ENCODE results near the gene FTCDNL1. TPM values are rescaled to one million over a fixed set of nuclear protein-coding genes. Genes with fewer than 3 reads are reported as not detected.

Gene FTCDNL1
- total RNA-seq, 6 experiments from 2014 or later: 2.7 to 8.7 (median 6.7) TPM

DNA sequence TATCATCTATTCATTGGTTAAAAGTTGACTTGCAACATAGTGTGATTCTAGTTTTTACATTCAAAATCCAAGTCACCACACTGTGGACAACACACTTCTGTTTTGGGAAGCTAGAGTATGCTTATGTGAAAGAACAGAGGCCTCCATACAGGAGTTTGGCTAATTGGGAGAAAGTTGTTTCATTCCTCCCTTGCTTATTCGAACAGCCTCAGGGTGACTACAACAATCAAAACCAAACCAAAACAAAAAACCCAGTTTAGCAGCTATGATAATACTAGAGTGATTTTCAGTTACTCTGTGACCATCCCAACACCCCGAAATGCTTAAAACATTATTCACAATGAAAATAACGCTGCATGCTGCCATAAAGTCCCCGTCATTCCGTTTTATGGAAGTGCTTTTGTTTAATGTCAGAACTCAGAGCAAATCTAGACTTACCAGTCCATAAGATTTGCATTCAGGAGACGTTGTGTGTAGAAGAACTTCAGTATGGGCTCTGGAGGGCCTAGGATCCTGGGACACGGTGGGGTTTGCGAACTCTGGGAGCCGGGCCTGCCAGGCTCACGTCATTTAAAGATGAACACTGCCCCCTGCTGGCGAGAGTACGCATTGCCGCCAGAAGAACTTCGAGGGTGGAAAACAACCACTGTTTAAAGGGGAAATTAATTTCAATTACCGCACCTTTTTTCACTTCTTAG is 111.4 kb downstream of the FTCDNL1 start:
- DNase-seq: peak; percentile 62 to 76 (median 75)
- Histone ChIP-seq H3K27me3 (no peaks in the 10 kb centered on the region), H3K36me3 (no peaks in the 10 kb centered on the region), H3K9me3 (no peaks in the 10 kb centered on the region), H3K4me1 (peaks cover 0 to 32% (median 7%) of the 10 kb centered on the region in 4 donors), H3K4me3 (no peak overlapping the region), H3K27ac (peak overlapping the region; percentile 11 to 88 (median 83))
- 30% methylated on average over 15 of the region's 15 CpGs for WGBS (ENCODE audit: insufficient coverage, low coverage, low lambda C conversion rate, missing lambda C conversion rate)
- TF ChIP-seq POLR2A (IDR thresholded peaks at IDR 0.05) (no peak), CTCF (IDR thresholded peaks at IDR 0.05) (peak; percentile 84 to 97 (median 91))
- intact Hi-C loops (cut with DNase I): loop anchor here in 1 of 2 donors (5.0 kb wide), 1 partner anchor 32 kb away; no protein-coding TSS in a partner anchor
- peak; percentile 72 to 82 (median 78) for ATAC-seq

DNA sequence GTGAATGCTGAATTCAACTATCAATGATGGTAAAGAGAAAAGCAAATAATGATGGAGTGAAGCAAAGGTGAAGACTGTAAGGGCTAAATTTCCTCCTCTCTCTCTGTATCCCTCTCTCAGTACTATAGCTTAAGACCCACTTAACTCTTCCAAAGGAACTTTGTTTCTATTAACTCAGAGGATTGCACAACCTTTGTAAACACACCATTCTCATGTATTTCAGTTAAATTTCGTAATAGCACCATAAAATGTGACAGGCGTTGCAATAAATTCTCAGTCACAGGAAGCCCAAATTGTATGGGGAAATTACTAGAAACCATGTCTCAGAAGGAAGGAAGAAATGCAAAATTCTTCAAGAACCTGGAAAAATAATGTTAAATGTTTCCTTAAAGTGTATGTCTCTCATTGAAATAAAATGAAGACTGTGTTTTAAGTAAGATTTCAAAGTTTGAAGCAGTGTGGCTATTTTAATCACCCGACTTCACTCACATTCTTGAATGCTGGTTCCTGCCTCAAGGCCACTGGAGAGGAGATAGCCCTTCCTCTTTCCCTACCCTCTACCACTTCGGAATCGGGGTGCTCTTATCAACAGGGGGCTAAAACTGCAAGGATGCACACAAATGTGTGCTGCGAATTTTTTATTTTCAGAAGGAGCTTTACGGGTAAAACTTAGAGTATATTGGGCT is 112.1 kb downstream of the FTCDNL1 start:
- no peak overlapping the region for H3K4me3 ChIP-seq
- H3K27ac ChIP-seq: peak overlapping the region; percentile 11 to 88 (median 83)
- H3K27me3 ChIP-seq: no peaks in the 10 kb centered on the region
- intact Hi-C loops (cut with DNase I): no loop called here
- H3K36me3 ChIP-seq: no peaks in the 10 kb centered on the region
- ATAC-seq (peak; percentile 82 to 87 (median 84)), DNase-seq (no peak)
- WGBS (ENCODE audit: insufficient coverage, low coverage, low lambda C conversion rate, missing lambda C conversion rate): 33% methylated on average over 7 of the region's 7 CpGs
- H3K9me3 ChIP-seq: no peaks in the 10 kb centered on the region
- TF ChIP-seq CTCF (IDR thresholded peaks at IDR 0.05): no peak
- TF ChIP-seq POLR2A (IDR thresholded peaks at IDR 0.05): no peak
- H3K4me1 ChIP-seq: peaks cover 0 to 32% (median 7%) of the 10 kb centered on the region in 4 donors

DNA sequence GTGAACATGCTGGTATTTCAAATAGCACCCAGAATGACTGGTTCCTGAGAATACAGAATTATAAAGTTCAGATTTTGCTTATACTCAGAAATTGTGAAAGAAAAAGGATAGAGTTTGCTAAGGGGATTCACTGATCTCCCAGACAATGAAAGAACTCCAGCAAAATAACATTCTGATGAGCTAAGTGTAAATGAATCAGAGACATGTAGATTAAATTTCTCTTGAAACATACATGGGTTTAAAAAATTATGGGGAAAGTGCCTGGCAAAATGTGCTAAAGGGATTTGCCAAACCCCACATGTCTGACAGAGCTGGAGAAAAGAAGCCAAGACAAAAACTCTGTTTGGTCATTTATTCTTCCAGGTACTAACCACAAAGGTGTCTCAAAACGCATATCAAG is 116.3 kb downstream of the FTCDNL1 start:
- H3K4me3 ChIP-seq: no peak overlapping the region
- intact Hi-C loops (cut with DNase I): no loop called here
- ATAC-seq: no peak
- no peak for DNase-seq
- H3K9me3 ChIP-seq: no peaks in the 10 kb centered on the region
- H3K27me3 ChIP-seq: no peaks in the 10 kb centered on the region
- no peaks in the 10 kb centered on the region for H3K36me3 ChIP-seq
- no peak overlapping the region for H3K27ac ChIP-seq
- 92% methylated on average over 1 of the region's 1 CpG for WGBS (ENCODE audit: insufficient coverage, low coverage, low lambda C conversion rate, missing lambda C conversion rate)
- no peak for TF ChIP-seq POLR2A (IDR thresholded peaks at IDR 0.05)
- peaks cover 0 to 30% (median 6%) of the 10 kb centered on the region in 4 donors for H3K4me1 ChIP-seq

- Histone ChIP-seq H3K9me3 (no peaks in the 10 kb centered on the region), H3K27me3 (no peaks in the 10 kb centered on the region), H3K4me1 (peaks cover 0 to 23% (median 3%) of the 10 kb centered on the region in 4 donors), H3K36me3 (no peaks in the 10 kb centered on the region), H3K4me3 (no peak overlapping the region), H3K27ac (no peak overlapping the region)
- intact Hi-C loops (cut with DNase I): no loop called here
- TF ChIP-seq POLR2A (IDR thresholded peaks at IDR 0.05): no peak
- no peak for TF ChIP-seq CTCF (IDR thresholded peaks at IDR 0.05)
- ATAC-seq: peak in 1 of 4 donors; percentile 32
- DNase-seq: no peak
- 22% methylated on average over 2 of the region's 2 CpGs for WGBS (ENCODE audit: insufficient coverage, low coverage, low lambda C conversion rate, missing lambda C conversion rate)
Measured at GRCh38 chr2:199734011-199734410, 117.0 kb downstream of the FTCDNL1 start.

GRCh38 chr2:199727801-199728200 is 123.2 kb downstream of the FTCDNL1 start:
- no peaks in the 10 kb centered on the region for H3K9me3 ChIP-seq
- 66% methylated on average over 2 of the region's 2 CpGs for WGBS (ENCODE audit: insufficient coverage, low coverage, low lambda C conversion rate, missing lambda C conversion rate)
- no peak overlapping the region for H3K4me3 ChIP-seq
- H3K36me3 ChIP-seq: no peaks in the 10 kb centered on the region
- no peaks in the 10 kb centered on the region for H3K4me1 ChIP-seq
- no peak for DNase-seq
- ATAC-seq: no peak
- TF ChIP-seq CTCF (IDR thresholded peaks at IDR 0.05) (no peak), POLR2A (IDR thresholded peaks at IDR 0.05) (no peak)
- intact Hi-C loops (cut with DNase I): no loop called here
- no peaks in the 10 kb centered on the region for H3K27me3 ChIP-seq
- H3K27ac ChIP-seq: no peak overlapping the region
